T follicular helper cell (primary cell): ENCODE measurements around the gene ZIC2.
"Not testable (repeated sequence)": the region's sequence is repeated elsewhere in the genome, so short reads cannot be mapped to it uniquely, and the experiment has no call there.

ENCODE experiments used
- DNase-seq: peaks from one replicate; pipeline ENCODE4 v3.0.0-alpha.2; 2020; ENCODE audit warnings: low read depth
- total RNA-seq, 2 experiments: gene quantifications; one replicate each; lab custom pipeline; 2026; lab: John Stamatoyannopoulos, UW

The ZIC2 gene
- total RNA-seq, result 0 reads per million in 2 experiments

DNA sequence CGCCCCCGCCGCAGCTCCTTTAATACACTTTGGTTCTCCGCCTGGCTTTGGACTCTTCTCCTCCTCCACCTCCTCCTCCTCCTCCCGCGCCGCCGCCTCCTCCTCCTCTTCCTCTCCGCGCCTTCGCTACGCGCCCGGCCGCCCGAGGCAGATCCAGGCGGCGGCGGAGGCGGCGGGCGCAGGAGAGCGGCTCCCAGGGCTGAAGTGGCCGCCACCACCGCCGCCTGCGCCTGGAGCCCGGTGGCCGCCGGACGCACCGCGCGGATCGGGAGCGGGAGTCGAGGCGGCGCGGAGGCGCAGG lies at the start of gene ZIC2:
Gene ZIC2 (plus strand): TSS at position 50 of the 301 bp plus-strand sequence. CDS start 281 bp downstream, outside the sequence.
- DNase-seq, result no peak

DNA sequence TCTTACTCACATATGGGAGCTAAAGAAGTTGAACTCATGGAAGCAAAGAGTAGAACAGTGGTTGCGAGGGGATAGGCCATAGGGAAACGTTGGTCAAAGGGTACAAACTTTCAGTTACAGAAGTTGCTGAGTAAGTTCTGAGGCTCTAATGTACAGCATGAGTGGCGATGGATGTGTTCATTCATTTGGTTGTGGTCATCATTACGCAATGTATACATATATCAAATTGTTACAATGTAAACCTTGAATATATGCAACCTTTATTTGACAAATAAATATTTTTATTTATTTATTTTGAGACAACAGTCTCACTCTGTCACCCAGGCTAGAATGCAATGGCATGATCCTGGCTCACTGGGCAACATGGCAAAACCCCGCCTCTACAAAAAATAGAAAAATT lies 48.7 kb upstream of the ZIC2 start:
- no peak for DNase-seq

DNA sequence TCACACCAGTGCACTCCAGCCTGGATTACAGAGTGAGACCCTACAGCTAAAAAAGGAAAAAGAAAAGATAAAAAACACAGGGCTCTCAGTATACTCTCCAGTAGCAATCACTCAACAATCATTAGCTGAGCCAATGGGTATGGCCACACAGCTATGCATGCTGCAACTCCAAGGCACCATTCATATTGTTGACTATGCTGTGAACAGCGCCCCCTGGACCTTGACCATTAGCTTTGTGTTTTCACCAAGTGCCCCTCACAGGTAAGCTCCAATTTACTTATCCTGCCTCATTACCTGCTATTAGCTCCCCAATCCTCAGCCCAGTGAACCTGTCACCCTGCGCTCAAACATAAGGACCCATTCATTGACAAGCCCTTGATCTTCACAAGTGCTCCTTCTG lies 45.8 kb upstream of the ZIC2 start:
- DNase-seq, result no peak

DNA sequence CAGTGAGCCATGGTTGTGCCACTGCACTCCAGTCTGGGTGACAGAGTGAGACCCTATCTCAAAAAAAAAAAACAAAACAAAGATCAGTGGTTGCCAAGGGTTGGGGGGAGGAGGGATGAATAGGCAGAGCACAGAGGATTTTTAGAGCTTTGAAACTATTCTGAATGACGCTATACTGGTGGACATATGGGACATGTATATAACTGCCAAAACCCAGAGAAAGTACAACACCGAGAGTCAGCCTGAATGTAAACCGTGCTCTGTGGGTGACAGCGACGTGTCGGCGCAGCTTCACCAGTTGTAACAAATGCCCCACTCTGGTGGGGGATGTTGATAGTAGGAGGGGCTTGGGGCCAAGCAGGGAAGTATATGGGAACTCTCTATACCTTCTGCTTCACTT lies 42.9 kb upstream of the ZIC2 start:
- no peak for DNase-seq

DNA sequence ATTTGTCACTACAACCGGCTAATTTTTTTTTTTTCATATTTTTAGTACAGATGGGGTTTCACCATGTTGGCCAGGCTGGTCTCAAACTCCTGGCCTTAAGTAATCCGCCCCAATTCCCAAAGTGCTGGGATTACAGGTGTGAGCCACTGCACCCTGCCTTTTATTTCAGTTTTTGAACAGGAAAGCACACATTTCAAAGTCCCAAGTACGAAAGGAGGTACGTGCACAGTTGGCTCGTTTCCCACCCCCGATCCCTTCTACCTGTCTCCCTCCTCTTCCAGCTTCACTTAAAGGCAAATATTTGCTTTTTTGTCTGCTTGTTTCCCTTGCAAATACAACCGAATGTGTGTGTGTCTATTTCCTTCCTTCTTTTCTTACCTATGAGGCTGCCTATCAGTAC lies 40.5 kb upstream of the ZIC2 start:
- DNase-seq, result no peak

DNA sequence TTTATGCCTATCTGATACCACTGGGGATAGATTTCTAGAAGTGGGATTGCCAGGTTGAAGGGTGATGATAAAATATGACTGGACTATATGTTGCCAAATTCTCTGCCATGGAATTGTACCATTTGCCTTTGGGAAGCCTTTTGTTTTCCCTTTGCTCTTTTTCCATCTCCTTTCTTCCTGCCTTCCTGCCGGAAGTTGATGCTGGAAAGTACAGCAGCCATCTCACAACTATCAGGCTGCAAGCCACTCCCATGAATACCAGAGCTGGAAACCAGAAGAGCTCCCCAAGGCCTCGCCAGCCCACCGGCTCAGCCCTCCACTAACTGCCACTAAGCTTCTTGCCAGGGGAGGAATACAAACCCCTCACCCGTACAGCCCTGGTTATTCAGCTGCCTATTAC lies 39.7 kb upstream of the ZIC2 start:
- DNase-seq, result no peak

DNA sequence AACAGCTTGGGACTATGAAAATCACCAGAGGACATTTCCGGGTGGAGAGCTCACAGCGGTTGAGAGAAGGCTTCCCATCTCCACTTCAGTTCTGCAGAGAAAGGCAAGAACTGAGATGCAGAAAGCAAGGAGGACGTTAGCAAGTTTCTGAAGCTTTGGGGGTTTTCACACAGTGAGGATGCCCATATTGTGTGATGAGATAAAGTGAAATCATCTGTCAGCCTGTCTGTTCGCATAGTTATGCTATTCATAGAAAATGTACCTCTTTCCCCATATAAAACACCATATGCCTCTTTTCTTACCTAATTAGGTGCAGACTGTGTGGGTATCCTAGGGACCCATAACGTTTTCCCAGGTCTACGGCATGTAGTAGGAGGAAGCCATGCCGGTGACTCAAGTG lies 37.5 kb upstream of the ZIC2 start:
- no peak for DNase-seq

DNA sequence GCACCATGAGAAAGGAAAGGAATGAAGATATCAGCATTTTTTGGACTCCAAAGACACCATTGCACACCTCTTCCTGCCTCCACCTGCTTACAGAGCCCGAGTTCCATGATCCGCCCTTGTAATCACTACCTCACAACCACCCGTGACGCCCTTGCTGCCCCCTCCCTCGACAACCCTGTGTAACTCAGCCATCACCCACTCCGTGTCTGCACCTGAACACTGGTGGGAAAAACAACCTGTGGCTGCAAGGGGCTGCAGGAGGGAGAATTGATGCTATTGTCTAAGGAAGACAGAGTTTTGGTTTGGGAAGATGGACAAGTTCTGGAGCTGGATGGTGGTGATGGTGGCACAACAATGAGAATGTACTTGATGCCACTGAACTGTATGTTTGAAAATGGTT lies 37.0 kb upstream of the ZIC2 start:
- DNase-seq, result no peak

DNA sequence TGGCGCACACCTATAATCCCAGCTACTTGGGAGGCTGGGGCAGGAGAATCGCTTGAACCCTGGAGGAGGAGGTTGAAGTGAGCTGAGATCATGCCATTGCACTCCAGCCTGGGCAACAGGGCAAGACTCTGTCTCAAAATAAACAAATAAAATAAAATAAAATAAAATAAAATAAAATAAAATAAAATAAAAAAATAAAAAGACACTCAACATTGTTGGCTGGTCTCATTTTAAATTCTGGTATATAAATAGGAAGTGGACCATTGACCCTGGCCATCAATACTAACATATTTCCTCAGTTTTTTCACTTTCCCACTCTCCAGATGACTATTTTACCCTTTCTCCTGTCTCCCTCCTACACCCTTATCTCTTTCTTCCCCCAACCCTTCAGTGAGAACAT lies 36.1 kb upstream of the ZIC2 start:
- DNase-seq, result not testable (repeated sequence)

DNA sequence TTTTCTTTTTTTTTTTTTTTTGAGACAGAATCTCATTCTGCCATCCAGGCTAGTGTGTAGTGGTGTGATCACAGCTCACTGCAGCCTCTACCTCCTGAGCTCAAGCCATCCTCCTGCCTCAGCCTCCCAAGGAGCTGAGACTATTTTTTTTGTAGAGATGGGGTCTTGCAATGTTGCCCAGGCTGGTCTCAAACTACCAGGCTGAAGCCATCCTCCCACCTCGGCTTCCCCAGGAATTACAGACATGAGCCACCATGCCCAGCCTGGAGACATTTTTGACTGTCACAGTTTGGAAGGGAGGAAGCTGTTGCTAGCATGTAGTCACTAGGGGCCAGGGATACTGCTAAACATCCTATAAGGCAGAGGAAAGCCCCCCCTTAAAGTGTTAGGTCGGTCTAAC lies 33.9 kb upstream of the ZIC2 start:
- no peak for DNase-seq

DNA sequence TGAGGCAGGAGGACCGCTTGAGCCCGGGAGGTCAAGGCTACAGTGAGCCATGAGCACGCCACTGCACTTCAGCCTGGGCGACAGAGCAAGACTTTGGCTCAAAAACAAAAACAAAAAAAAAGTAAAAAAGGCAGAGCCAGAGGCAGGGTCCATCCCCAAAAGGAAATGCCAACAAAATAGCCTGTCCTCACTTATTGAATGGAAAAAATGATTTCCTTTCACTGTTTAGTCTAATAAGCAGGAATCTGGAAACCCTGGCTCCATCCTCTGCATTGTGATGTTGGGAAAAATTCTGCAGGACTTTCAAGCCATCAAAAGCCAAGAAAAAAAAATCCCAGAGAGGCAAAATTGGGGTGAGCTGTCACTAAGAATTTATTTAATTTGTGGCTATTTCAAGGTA lies 33.2 kb upstream of the ZIC2 start:
- no peak for DNase-seq

DNA sequence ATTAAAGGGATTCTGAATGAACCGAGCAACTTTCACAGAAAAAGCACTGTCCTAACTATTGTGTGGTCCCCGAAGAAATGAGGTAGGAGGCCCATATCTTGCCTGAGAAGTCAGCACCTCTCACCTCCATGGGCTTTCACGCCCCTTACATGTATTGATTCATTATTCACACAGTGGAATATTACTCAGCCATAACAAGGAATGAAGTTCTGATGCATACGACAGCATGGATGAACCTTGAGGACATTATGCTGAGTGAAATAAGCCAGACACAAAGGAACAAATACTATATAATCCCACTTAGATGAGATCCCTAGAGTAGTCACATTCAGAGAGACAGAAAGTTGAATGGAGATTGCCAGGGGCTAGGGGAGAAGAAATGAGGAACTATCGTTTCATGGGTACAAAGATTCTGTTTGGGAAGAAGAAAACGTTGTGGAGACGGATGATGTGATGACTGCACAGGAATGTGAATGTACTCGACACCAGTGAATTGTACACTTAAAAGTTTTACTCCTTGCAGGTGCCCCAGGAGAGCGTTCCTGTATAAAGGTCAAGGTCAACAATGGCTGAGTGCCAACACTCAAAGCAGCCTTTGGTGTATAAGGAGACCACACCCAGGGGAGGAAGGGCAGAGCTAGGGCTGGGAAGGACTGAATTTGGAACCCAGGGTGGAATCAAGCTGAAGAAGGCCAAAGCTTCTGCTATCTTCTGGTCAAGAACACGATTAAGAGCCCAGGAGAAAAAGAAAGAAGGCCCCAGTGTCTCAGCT lies 32.5 kb upstream of the ZIC2 start:
- no peak for DNase-seq

DNA sequence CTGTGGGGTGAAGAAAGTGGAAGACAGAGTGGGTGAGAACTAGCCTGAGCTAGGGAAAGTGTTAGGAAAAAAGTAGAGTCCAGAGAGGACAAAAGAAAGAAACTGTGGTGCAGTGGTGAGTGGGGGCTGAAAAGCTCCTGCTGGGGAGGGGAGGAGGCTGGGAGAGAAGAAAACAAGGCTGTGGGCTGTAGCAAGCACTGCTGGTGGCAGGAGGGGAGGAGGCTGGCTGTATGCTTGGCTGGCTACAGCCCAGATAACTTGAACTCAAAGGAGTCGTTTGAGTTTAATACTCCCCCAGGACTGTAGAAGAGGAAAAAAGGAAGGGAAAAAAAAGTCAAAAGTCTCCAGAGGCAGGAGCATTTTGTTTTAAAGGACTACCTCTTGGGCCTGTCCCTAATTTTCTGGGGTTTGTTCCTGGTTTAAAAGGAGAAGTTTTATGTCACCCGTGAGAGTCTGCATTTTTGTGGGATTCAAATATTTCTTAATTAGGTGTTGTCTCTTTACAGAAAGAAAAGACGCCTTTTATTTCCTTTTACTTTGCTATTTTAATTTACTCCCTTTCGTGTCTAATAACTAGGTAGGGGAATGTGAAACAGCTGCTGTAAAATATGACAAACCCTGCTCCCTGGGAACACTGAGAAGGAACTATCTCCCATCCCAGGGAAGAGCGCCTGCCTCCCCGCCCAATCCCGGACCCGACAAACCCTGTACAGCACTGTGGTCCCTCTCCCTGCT lies 31.7 kb upstream of the ZIC2 start:
- no peak for DNase-seq

DNA sequence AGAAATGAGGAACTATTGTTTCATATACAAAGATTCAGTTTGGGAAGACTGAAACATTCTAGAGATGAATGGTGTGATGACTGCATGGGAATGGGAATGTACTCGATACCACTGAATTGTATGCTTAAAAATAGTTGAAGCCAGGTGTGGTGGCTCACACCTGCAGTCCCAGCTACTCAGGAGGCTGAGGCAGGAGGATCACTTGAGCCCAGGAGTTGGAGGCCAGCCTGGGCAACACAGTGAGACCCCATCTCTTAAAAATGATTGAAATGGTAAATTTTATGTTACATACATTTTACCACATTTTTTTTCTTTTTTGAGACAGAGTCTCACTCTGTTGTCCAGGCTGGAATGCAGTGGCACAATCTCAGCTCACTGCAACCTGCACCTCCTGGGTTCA lies 29.9 kb upstream of the ZIC2 start:
- not testable (repeated sequence) for DNase-seq

DNA sequence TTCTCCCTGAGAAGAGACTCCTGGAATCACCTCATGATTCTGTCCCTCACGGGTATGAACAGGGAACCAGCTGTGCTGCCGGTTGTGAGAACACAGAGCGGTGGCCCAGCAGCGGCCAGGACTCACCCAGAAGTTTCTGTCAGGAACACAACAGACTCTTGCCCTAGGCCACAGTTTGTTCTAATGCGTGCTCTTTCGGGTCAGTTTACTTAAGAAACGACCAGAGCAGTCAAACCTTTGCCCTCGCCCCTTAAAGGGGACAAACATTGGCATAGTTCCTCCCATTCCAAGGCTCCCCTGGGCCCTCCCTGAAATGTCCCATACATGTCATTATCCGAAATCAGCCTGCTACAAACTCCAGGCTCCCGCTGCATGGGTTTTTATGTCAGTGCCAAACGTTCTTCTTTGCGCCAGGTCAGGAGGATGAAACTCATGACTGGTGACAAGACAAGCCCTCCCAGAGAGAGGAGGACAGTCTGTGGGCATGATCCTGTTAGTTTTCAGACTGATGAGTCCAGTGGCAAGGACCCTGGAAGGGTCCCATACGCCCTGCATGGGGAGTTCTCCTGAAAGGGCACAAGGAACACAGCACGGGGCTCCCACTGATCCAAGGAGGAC lies 28.3 kb upstream of the ZIC2 start:
- DNase-seq, result no peak

DNA sequence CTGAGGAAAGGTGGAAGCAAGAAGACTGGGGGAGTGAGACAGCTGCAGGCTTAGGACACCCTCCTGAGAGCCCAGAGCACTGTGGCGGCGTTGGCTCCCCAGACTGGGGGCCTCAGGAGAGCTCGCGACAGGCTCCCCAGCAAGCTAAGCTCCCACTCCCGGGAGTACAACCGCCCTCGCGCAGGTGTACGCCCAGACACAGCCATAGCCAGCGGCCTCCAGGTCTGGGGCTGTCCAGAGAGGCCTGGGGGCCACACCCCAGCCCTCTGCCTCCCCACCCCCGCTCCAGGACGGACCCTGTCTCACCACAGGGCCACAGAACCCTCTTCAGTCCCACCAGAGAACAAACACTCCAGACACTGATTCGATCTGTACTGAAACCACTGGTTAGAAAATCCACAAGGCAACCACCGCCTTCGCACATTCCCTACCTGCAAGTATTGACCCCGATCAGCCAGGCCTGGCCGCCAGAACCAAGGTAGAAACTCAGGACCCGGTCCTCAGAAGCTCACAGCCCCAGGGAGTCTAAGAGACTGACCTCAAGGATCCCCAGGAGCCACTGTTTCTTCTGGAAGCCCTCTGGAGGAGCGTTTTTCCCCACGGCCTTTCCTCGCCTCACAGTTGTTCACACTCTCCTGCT lies 26.4 kb upstream of the ZIC2 start:
- DNase-seq, result no peak

DNA sequence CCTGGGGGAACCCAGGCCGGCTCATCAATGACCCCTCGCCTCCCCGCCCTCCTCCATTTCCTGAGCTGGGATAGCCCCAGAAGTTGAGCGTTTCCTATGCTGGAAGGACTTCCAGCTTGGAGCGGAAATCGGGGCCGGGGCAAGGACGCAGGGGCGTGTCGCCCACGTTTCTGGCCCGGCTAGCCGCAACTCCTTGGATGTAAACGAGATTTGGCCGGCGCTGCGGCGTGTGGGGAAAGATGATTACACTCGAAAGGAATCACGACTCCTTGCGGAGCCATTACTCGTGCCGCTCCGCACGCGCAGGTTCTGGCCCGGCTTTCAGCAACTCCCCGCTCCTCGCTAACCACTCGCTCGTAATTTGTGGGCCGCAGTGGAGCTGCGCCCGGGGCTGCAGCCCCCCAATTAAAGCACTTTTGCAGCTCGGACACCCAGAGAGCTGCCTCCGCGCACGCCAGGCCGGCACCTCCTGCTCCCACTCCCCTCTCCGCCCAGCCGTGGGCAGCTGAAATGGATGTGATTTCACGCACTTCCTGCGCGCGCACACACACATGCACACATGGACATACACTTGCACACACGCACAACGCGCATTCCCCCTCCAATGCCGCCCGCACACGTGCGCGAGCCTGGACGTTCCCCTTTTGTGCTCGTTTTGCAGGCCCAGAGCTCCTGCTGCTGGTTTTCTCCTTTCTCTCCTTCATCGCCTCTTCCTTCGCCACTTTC lies 25.7 kb upstream of the ZIC2 start:
- no peak for DNase-seq

DNA sequence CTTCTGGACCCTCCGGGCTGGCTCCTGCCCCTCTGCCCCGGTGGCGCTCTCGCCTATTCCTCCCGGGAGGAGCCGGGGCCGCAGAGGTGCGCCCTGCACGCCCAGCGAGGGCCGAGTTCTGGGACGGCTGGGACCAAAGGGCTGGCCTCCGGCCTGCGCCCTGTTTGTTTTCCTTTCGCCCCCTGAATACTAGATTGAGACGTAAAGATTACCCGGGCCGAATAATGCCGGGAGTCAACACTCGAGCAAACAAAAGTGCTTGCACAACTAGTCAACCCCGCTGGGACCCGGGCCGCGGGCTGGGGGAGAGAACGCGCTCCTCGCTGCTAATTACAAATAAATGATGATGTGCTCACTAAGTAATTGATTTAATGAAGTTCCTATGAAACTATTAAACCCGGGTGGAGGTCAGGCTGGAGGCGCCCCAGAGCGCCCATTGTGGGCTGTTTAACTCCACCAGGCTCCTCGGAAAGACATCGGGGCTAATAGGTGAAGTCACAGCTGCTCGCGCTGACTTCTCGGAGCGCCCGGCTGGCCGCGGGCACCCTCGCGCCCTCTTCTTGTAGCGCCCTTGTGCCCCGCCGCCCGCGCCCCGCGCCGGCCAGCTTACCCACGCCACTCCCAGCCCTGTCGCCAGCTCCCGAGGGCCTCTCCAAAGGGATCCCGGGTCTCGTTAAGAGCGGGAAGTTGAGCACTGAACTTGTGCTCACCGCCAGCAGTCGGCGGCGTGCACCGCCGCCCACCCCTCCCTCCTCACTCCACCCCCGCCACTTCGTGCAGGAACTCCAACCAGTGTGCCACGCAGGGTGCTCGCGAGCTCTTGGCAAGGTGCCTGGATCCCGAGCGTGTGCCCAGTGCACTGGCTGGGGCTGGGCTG lies 24.9 kb upstream of the ZIC2 start:
- no peak for DNase-seq

DNA sequence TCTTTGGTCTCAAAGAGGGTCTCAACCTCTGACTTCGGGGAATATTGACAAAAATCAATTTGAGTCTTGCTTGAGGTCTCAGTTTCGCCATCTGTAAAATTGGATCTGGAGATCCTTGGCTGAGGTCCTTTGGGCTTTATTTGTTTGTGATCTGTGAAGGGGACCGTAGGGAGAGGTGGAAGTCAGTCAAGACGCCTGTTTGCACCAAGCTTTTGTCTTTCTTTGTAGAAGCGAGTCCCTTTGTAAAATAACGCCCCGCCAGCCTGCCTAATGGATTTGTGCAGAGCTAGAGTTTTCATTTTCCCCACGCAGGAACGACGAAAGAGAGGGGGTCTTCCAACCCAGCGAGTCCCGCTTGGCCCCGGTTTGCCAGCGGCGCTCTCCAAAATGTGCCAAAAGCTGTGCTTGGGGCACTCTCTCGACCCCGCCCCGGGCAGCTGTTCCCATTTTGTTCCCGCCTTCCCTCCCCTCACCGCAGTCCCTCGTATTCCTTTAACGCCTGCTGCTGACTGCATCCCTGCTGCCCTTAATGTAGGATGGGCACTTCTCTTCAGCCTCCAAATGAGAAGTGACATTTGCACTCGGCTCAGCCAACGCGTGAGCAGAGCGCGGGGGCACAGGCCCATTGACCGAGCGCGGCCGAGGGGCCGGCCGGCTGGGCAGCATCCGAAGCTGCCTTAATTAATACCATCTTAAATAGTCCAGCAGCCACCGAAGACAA lies 23.0 kb upstream of the ZIC2 start:
- no peak for DNase-seq

DNA sequence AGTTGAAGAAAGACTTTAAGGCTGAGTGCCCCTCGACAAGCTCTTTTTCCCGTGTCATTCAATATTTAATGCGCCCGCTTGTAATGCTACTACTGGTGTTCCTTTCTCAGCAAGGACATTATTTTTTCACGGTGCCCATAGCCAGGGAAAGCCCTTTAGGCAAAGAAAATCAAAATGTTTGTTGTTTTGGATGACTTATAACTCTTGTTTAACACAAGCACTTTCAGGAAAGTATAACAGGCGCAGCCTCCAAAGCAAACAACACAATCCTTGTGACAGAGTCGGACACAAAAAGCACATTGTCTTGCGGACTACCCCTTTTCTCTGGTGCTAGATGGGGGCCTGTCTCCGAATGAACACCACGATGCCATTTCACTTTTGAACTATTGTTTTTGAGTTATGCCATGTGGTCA lies 22.5 kb upstream of the ZIC2 start:
- no peak for DNase-seq
